Cortex of kidney (tissue), 1 donor: Measurements from ENCODE around the gene ARID3B.
"Not testable (repeated sequence)": the region's sequence is repeated elsewhere in the genome, so short reads cannot be mapped to it uniquely, and the experiment has no call there.

Source experiments
- DNase-seq: peaks from one replicate; lab custom pipeline; 2025; lab: John Stamatoyannopoulos, UW

Gene ARID3B

GRCh38 chr15:74540761-74541493 lies at the start of gene ARID3B:
TSS of gene ARID3B (plus strand) at chr15:74541220. CDS start at chr15:74543937, 2,717 bp downstream.
- no peak for DNase-seq

GRCh38 chr15:74496648-74497047 lies 44.4 kb upstream of the ARID3B start:
- DNase-seq = no peak

- DNase-seq = no peak
Measured at GRCh38 chr15:74497584-74497983, 43.4 kb upstream of the ARID3B start.

- DNase-seq = no peak
Measured at GRCh38 chr15:74499366-74499765, 41.7 kb upstream of the ARID3B start.

GRCh38 chr15:74500401-74500800 lies 40.6 kb upstream of the ARID3B start:
- no peak for DNase-seq

GRCh38 chr15:74502301-74502700 lies 38.7 kb upstream of the ARID3B start:
- DNase-seq = no peak

GRCh38 chr15:74504418-74504817 lies 36.6 kb upstream of the ARID3B start:
- no peak for DNase-seq

- no peak for DNase-seq
Measured at GRCh38 chr15:74504836-74505235, 36.2 kb upstream of the ARID3B start.

GRCh38 chr15:74505837-74506514 lies 35.0 kb upstream of the ARID3B start:
- no peak for DNase-seq

- no peak for DNase-seq
Measured at GRCh38 chr15:74506515-74506840, 34.5 kb upstream of the ARID3B start.

- DNase-seq = no peak
Measured at GRCh38 chr15:74511583-74511982, 29.4 kb upstream of the ARID3B start.

- DNase-seq = not testable (repeated sequence)
Measured at GRCh38 chr15:74514059-74514458, 27.0 kb upstream of the ARID3B start.

- DNase-seq = no peak
Measured at GRCh38 chr15:74517096-74517495, 23.9 kb upstream of the ARID3B start.

- no peak for DNase-seq
Measured at GRCh38 chr15:74519311-74519710, 21.7 kb upstream of the ARID3B start.

- DNase-seq = no peak
Measured at GRCh38 chr15:74520407-74520806, 20.6 kb upstream of the ARID3B start.

GRCh38 chr15:74523982-74524381 lies 17.0 kb upstream of the ARID3B start:
- no peak for DNase-seq

GRCh38 chr15:74525309-74525708 lies 15.7 kb upstream of the ARID3B start:
- DNase-seq = no peak

- DNase-seq = no peak
Measured at GRCh38 chr15:74525945-74526344, 15.1 kb upstream of the ARID3B start.

- DNase-seq = no peak
Measured at GRCh38 chr15:74528876-74529275, 12.1 kb upstream of the ARID3B start.

GRCh38 chr15:74529921-74530320 lies 11.1 kb upstream of the ARID3B start:
- DNase-seq = no peak

GRCh38 chr15:74530771-74531143 lies 10.3 kb upstream of the ARID3B start:
- DNase-seq = no peak

- DNase-seq = no peak
Measured at GRCh38 chr15:74531144-74531811, 9.7 kb upstream of the ARID3B start.

- no peak for DNase-seq
Measured at GRCh38 chr15:74535388-74536084, 5.5 kb upstream of the ARID3B start.
